ENCODE data around the gene ACOT12.

ACOT12 gene

DNA sequence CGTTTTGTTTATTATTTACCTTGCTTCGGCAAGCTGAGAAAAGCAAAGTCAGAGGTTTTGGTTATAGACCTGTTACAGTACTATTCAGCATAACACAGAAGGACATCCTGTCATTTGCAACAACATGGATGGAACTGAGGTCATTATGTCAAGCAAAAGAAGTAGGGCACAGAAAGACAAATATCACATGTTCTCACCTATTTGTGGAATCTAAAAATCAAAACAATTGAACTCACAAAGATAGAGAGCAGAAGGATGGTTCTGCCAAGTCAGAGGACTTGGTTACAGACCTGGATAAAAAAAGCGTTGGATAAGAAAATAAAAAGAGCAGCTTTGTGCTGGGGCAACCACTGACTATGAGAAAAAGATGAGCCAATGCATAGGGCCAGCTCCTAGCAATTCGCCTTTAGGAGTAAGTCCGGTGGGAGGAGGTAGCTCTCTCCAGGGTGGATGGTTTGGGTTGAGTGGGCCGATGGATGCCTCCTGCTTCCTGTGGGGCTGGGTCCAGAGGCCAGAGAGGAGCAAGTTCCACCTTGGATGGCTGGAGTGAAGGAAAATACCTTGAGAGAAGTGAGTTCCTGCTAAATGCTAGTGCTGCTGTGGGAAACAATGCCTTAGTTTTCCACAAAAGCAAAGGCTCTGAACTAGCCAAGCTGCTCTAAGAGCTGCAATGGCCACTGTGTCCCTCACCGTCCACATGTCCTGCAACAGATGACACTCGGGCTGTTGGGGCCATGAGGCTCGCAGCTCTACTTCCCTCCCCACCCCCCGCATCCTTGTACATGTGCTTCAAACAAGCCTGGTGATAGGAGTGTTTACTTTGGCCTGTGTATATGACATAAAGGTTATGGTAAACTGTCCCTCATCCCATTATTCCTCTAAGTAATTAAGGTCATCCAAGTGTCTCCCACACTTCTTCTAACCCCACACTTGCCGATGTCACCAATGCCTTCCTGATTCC, 38.4 kb downstream of the ACOT12 start:
- TF ChIP-seq, protein P1, sequence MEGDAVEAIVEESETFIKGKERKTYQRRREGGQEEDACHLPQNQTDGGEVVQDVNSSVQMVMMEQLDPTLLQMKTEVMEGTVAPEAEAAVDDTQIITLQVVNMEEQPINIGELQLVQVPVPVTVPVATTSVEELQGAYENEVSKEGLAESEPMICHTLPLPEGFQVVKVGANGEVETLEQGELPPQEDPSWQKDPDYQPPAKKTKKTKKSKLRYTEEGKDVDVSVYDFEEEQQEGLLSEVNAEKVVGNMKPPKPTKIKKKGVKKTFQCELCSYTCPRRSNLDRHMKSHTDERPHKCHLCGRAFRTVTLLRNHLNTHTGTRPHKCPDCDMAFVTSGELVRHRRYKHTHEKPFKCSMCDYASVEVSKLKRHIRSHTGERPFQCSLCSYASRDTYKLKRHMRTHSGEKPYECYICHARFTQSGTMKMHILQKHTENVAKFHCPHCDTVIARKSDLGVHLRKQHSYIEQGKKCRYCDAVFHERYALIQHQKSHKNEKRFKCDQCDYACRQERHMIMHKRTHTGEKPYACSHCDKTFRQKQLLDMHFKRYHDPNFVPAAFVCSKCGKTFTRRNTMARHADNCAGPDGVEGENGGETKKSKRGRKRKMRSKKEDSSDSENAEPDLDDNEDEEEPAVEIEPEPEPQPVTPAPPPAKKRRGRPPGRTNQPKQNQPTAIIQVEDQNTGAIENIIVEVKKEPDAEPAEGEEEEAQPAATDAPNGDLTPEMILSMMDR (IDR thresholded peaks at IDR 0.05), result no peak

DNA sequence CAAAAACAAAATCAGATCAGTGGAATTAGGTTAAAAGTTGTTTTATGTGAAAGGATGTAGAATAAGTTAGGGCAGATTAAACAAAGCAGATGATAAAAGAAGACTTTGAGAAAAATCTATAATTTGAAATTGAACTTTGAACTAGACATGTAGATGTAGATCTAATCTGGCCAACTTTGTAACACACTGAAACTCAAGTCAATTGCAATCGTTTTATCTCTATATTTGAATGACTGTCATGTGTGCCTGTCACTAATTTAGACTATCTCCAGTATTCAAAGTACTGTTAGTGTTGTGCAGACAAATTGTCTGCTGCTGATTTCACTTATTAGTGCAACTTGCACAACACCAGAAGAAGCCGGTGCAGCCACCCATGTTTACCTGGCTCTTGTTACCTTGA, 39.8 kb downstream of the ACOT12 start:
- TF ChIP-seq, protein P1 (IDR thresholded peaks at IDR 0.05), result no peak

DNA sequence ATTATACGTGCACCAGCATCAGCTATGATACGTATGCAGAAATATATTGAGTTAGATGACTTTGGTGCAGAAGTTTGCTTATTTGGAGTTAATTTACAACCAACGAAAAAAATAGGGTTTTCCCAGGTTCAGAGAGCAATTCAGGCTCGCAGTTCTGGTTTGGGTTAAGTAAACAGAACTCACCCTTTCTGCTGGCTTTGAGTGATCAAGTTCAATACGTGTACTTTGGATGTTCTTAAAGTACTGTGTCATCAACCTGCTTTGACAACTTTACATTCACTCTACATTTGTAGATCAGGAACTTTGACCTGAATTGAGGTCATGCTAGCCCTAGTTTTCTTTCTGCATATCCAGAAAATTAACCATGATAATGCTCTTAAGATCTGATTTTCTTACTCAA, 40.7 kb downstream of the ACOT12 start:
- TF ChIP-seq, protein P1 (IDR thresholded peaks at IDR 0.05), result no peak

DNA sequence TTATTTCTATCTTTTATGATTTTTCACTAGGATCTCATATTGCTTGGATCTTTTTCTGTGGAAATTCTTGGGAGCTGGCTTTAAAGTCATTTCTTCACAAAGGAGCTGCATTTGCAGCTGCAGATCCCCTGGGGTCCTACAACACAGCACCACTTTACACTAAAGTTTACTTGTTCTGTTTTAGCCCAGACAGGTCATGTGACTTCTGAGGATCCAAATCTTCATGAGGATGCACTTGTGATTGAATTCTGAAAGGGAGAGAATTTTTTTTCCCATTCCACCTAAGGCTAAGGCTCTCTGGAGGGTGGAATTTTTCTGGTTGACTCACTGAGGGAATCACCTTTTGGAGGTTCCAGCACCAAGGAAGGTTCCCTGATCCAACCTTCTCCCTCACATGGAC, 43.4 kb downstream of the ACOT12 start:
- TF ChIP-seq, protein P1 (IDR thresholded peaks at IDR 0.05), result no peak

DNA sequence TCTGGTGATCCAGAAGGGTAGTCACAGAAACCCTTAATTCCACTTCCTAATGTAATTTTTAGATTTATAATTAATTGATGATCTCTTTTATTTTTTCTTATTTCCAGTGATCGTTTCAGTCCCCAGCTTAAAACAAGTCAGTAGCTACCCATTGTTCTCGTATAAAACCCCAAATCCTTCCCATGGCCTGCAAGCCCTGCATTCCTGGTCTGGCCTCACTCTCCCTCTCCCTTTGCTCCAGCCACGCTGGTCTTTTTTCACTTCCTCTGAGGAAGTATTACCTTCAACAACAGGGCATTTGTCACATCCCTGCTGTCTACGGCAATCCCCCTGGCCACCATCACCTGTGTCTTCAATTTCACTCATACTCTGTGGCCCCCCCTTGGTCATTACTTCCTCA, 44.8 kb downstream of the ACOT12 start:
- TF ChIP-seq, protein P1 (IDR thresholded peaks at IDR 0.05), result no peak

DNA sequence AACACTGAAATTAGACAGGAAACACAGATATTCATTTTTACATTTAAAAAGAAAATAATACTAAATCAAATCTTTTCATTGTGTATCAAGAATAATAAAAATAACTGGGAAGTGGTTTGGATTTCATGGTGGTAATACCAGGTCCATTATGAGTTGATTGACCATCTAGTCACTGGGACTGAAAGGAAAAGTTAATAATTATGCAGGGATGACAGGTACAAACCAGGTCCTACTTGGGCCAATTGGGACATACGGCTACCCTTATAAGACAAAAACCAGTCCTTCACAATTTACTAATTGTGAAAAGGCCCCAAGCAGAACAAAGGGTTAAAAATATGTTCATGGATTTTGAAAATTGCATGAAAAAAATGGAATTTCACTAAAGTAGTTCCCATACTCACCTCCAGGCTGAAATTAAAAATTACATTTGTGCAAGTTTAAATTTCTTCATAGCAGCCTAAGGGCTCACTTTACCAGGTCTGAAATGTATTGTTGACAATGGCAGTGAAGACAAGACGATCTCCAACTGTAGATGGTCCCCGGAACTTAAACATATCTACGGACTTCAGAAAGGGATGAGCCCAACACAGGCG, 48.4 kb downstream of the ACOT12 start:
- TF ChIP-seq, protein P1 (IDR thresholded peaks at IDR 0.05), result no peak

DNA sequence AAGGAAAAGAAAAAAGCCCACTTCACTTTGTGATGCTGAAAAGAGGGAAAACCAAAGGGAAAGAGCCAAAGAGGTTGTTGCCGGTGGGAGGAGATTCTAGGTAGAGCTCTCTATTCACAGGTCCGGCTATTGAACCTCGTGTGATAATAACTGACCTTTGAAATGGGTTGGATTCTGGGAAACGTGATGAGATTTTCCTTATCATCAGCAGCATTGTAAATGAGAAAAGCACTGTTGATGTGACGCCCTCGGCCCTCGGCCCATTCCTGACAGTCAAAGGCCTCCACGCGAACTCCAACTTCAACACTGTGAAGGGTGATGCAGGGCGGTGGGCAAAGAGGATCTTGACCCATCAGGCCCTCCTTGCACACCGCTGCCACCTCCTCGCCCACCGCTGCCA, 49.2 kb downstream of the ACOT12 start:
- TF ChIP-seq, protein P1 (IDR thresholded peaks at IDR 0.05), result no peak
